HepG2 (cell line): ENCODE data around the gene MYO16. TPM values are rescaled to one million over a fixed set of nuclear protein-coding genes. Genes with fewer than 3 reads are reported as not detected.

Experiments
- ATAC-seq: fragments of 200-7000 bp; cut with Tn5 transposase; 3 replicates; pipeline ENCODE4 v1.9.1; 2020; ENCODE audit warnings: mild to moderate bottlenecking, moderate library complexity
- BruUV-seq: library from RNA; stranded (reverse); fragments of 400-500 nt; replicated peaks from 2 replicates; lab custom pipeline; 2021; lab: Mats Ljungman, UMichigan
- CTCF ChIA-PET: fragments of 300-600 bp; formaldehyde crosslinking; extraction: SDS; loops from one replicate; lab custom pipeline; 2021; ENCODE audit warnings: low total read pairs, inconsistent platforms, low intra/inter-chr PET ratio; lab: Yijun Ruan, JAX
- POLR2A ChIA-PET: fragments of 350-600 bp; sonication (Branson Sonifier 250); formaldehyde crosslinking; loops from one replicate; lab custom pipeline; 2020; ENCODE audit warnings: antibody characterized with exemption, inconsistent platforms; lab: Yijun Ruan, JAX
- DNase-seq: peaks from one replicate; pipeline ENCODE4 v3.0.0-alpha.2; 2015; ENCODE audit warnings: low spot score
- FAIRE-seq: peaks from 3 replicates; lab custom pipeline; 2011; peaks lifted over from hg19 to GRCh38; lab: Jason Lieb, UNC
- H2AFZ ChIP-seq: one replicate; pipeline ENCODE4 v1.6.1; 2011; ENCODE audit warnings: low read length, inconsistent platforms
- H3K27ac ChIP-seq: fragments of 300-600 bp; 3 replicates; pipeline ENCODE4 v1.8.0; 2011; ENCODE audit warnings: mixed run types, mild to moderate bottlenecking, mixed read lengths, low read length, inconsistent platforms; ENCODE audit not compliant: insufficient read depth; ENCODE audit errors: extremely low read length
- H3K27me3 ChIP-seq, 2 experiments: fragments of 200-600 bp in 1 of 2; 2 replicates in 1 of 2; 3 replicates in 1 of 2; pipeline versions ENCODE4 v1.6.0 to v1.8.0; 2011; ENCODE audit warnings: low read length in 2 of 2, mild to moderate bottlenecking in 2 of 2, moderate library complexity in 2 of 2, inconsistent platforms in 1 of 2; ENCODE audit not compliant: insufficient read depth in 2 of 2, control insufficient read depth in 1 of 2
- H3K36me3 ChIP-seq, 2 experiments: fragments of 200-600 bp in 1 of 2; replicated peaks in 1 of 2; 2 replicates in 1 of 2; 3 replicates in 1 of 2; pipeline versions ENCODE4 v1.5.1 to v1.8.0; 2011; ENCODE audit warnings: low read length in 2 of 2, inconsistent platforms in 1 of 2; ENCODE audit not compliant: insufficient read depth in 2 of 2, control insufficient read depth in 1 of 2
- H3K4me1 ChIP-seq: 2 replicates; pipeline ENCODE4 v1.5.1; 2012; ENCODE audit warnings: low read length, inconsistent platforms; ENCODE audit not compliant: insufficient read depth
- H3K4me2 ChIP-seq: 2 replicates; pipeline ENCODE4 v1.6.0; 2011; ENCODE audit warnings: low read depth, low read length, inconsistent platforms
- H3K4me3 ChIP-seq, 3 experiments: fragments of 200-600 bp in 1 of 3; sonication (generic), shearing (Covaris generic) in 1 of 3; replicated peaks in 1 of 3; 2 replicates each; pipeline ENCODE4 v1.5.1; 2011 to 2016; ENCODE audit warnings: low read length in 3 of 3, inconsistent platforms in 2 of 3, low read depth in 2 of 3, mild to moderate bottlenecking in 2 of 3, control low read depth in 1 of 3, mixed read lengths in 1 of 3; ENCODE audit not compliant: insufficient read depth in 1 of 3
- H3K79me2 ChIP-seq: one replicate; pipeline ENCODE4 v1.6.1; 2011; ENCODE audit warnings: low read length, inconsistent platforms; ENCODE audit not compliant: insufficient read depth
- H3K9ac ChIP-seq: 2 replicates; pipeline ENCODE4 v1.6.0; 2011; ENCODE audit warnings: mild to moderate bottlenecking, low read depth, low read length, inconsistent platforms; ENCODE audit not compliant: insufficient read depth
- H3K9me3 ChIP-seq: 2 replicates; pipeline ENCODE4 v1.5.1; 2012; ENCODE audit warnings: mild to moderate bottlenecking, low read length
- H4K20me1 ChIP-seq: 2 replicates; pipeline ENCODE4 v1.6.0; 2011; ENCODE audit warnings: inconsistent platforms, mild to moderate bottlenecking, low read length, moderate library complexity; ENCODE audit not compliant: insufficient read depth
- BATF2 ChIP-seq: sonication (generic); formaldehyde crosslinking; IDR thresholded peaks from 2 replicates; pipeline ENCODE4 v1.8.0; 2022; ENCODE audit warnings: mild to moderate bottlenecking, missing genetic modification reagents, moderate library complexity
- EP300 ChIP-seq, 3 experiments: sonication (generic) in 1 of 3; formaldehyde crosslinking in 1 of 3; IDR thresholded peaks; 2 replicates each; pipeline versions ENCODE4 v1.5.1 to v1.6.1; 2011 to 2020; ENCODE audit warnings: low read depth in 2 of 3, low read length in 2 of 3, borderline replicate concordance in 1 of 3, improper control_type of control experiment in 1 of 3, mild to moderate bottlenecking in 1 of 3, missing genetic modification reagents in 1 of 3, moderate library complexity in 1 of 3
- FOXP1 ChIP-seq, 2 experiments: fragments of 450-650 bp in 1 of 2; IDR thresholded peaks; 2 replicates each; pipeline ENCODE4 v1.6.1; 2017 to 2018; ENCODE audit warnings: antibody characterized with exemption in 1 of 2
- NFAT5 ChIP-seq: sonication (generic); formaldehyde crosslinking; IDR thresholded peaks from 2 replicates; pipeline ENCODE4 v1.4.0; 2020; ENCODE audit warnings: missing genetic modification reagents
- POLR2AphosphoS2 ChIP-seq: IDR thresholded peaks from 2 replicates; pipeline ENCODE4 v1.6.1; 2011; ENCODE audit warnings: low read depth, low read length, improper control_type of control experiment
- SMC3 ChIP-seq: IDR thresholded peaks from 2 replicates; pipeline ENCODE4 v1.6.1; 2011; ENCODE audit warnings: low read length, improper control_type of control experiment
- SOX6 ChIP-seq, 2 experiments: fragments of 450-650 bp in 1 of 2; sonication (generic) in 1 of 2; formaldehyde crosslinking in 1 of 2; IDR thresholded peaks; 2 replicates each; pipeline versions ENCODE4 v1.4.0 to v1.6.1; 2017 to 2020; ENCODE audit warnings: antibody characterized with exemption in 1 of 2, mild to moderate bottlenecking in 1 of 2, missing genetic modification reagents in 1 of 2
- TCF7L2 ChIP-seq: IDR thresholded peaks from 2 replicates; pipeline ENCODE4 v1.6.1; 2011; ENCODE audit warnings: mild to moderate bottlenecking, low read depth, low read length, moderate library complexity
- ZC3H4 ChIP-seq: sonication (generic); formaldehyde crosslinking; IDR thresholded peaks from 2 replicates; pipeline ENCODE4 v1.4.0; 2020; ENCODE audit warnings: missing genetic modification reagents, borderline replicate concordance
- ZNF282 ChIP-seq: fragments of 450-650 bp; IDR thresholded peaks from 2 replicates; pipeline ENCODE4 v1.6.1; 2018; ENCODE audit not compliant: partially characterized antibody
- ZNF337 ChIP-seq: sonication (generic); formaldehyde crosslinking; IDR thresholded peaks from 2 replicates; pipeline ENCODE4 v1.5.1; 2020; ENCODE audit warnings: missing genetic modification reagents, low read depth, mild to moderate bottlenecking, borderline replicate concordance
- ZNF350 ChIP-seq: sonication (generic); formaldehyde crosslinking; IDR thresholded peaks from 2 replicates; pipeline ENCODE4 v1.4.0; 2020; ENCODE audit warnings: mild to moderate bottlenecking, low read depth, missing genetic modification reagents, borderline replicate concordance
- ZNF780A ChIP-seq: sonication (generic); formaldehyde crosslinking; IDR thresholded peaks from 2 replicates; pipeline ENCODE4 v1.8.0; 2022; ENCODE audit warnings: mild to moderate bottlenecking, missing genetic modification reagents, moderate library complexity
- WGBS: methylation state at CpG from one replicate; pipeline ENCODE4 v1.1.6; 2017; ENCODE audit warnings: low lambda C conversion rate; 5-methylcytosine and 5-hydroxymethylcytosine counted together
- in situ Hi-C: cut with HindIII; loops from 2 replicates; pipeline ENCODE4 v1.10.0; 2017; ENCODE audit warnings: low pct_unique_long_range_greater_than_20kb; ENCODE audit not compliant: extremely low pct_ligation_motif_present
- intact Hi-C: fragments of 100-400 bp; cut with micrococcal nuclease; formaldehyde crosslinking; loops from one replicate; pipeline ENCODE4 v1.10.0; 2022; ENCODE audit not compliant: unreplicated experiment
- polyA plus RNA-seq, 8 experiments: library from polyadenylated mRNA; depleted of rRNA in 3 of 8; stranded (reverse) in 7 of 8; unstranded in 1 of 8; fragments of >200 nt; fragmentation: Illumina TruSeq in 4 of 8; extraction: Trizol in 4 of 8; gene quantifications; 2 replicates each; pipeline versions ENCODE4 v1.2.1 to v1.2.3, GENCODE V29; 2011 to 2016; ENCODE audit warnings: low read depth in 4 of 8, missing spikeins in 1 of 8, mixed read lengths in 1 of 8; ENCODE audit not compliant: insufficient read depth in 1 of 8
- total RNA-seq, 5 experiments: library from RNA; depleted of rRNA; stranded (reverse); fragments of >200 nt; fragmentation: Illumina TruSeq; extraction: Trizol; gene quantifications; 2 replicates each; pipeline ENCODE4 v1.2.3, GENCODE V29; 2016; ENCODE audit warnings: low read depth in 1 of 5

The MYO16 gene
- total and polyA plus RNA-seq, 2 of the 13 experiments (the other 11 are each of a cell fraction or from before 2014, with no cell fraction given) = not detected

GRCh38 chr13:109204252-109204651 is 574.8 kb downstream of the MYO16 start:
- H3K9me3 ChIP-seq = no peaks in the 10 kb centered on the region; the same call in 1 of the 2 replicates
- BruUV-seq = no TSS peak
- no peaks in the 10 kb centered on the region for H3K36me3 ChIP-seq
- ATAC-seq (no peak), FAIRE-seq (no peak), DNase-seq (no peak)
- H4K20me1 ChIP-seq = no peaks in the 10 kb centered on the region
- H3K27me3 ChIP-seq = no peaks in the 10 kb centered on the region
- POLR2A ChIA-PET = no interaction called here
- intact Hi-C loops (no loop called here), in situ Hi-C loops (no loop called here)
- no peak overlapping the region for H3K4me3 ChIP-seq
- no peaks in the 10 kb centered on the region for H3K79me2 ChIP-seq
- 17% methylated on average over 2 of the region's 2 CpGs for WGBS
- CTCF ChIA-PET = no interaction called here
- no peak overlapping the region for H2AFZ ChIP-seq
- no peak overlapping the region for H3K27ac ChIP-seq
- TF ChIP-seq BATF2 (CRISPR knock-in tag) (no peak), FOXP1 (IDR thresholded peaks at IDR 0.05) (no peak), FOXP1 (CRISPR knock-in tag; IDR thresholded peaks at IDR 0.05) (no peak), ZC3H4 (CRISPR knock-in tag) (no peak), ZNF337 (CRISPR knock-in tag) (no peak), POLR2AphosphoS2 (no peak), TCF7L2 (no peak), SMC3 (no peak)
- H3K9ac ChIP-seq = no peak overlapping the region
- no peak overlapping the region for H3K4me2 ChIP-seq
- H3K4me1 ChIP-seq = no peaks in the 10 kb centered on the region

GRCh38 chr13:109204657-109205056 is 575.2 kb downstream of the MYO16 start:
- no peaks in the 10 kb centered on the region for H3K27me3 ChIP-seq
- H3K36me3 ChIP-seq = no peaks in the 10 kb centered on the region
- FAIRE-seq (no peak), ATAC-seq (no peak), DNase-seq (no peak)
- H3K4me2 ChIP-seq = no peak overlapping the region
- no TSS peak for BruUV-seq
- intact Hi-C loops (no loop called here), in situ Hi-C loops (no loop called here)
- H3K79me2 ChIP-seq = no peaks in the 10 kb centered on the region
- H2AFZ ChIP-seq = no peak overlapping the region
- no peak overlapping the region for H3K9ac ChIP-seq
- ChIA-PET CTCF (no interaction called here), POLR2A (no interaction called here)
- H3K27ac ChIP-seq = no peak overlapping the region
- no peaks in the 10 kb centered on the region for H3K4me1 ChIP-seq
- WGBS = 42% methylated on average over 3 of the region's 4 CpGs
- H3K9me3 ChIP-seq = no peaks in the 10 kb centered on the region; the same call in 1 of the 2 replicates
- H3K4me3 ChIP-seq = no peak overlapping the region
- no peaks in the 10 kb centered on the region for H4K20me1 ChIP-seq
- TF ChIP-seq EP300 (IDR thresholded peaks at IDR 0.05; ENCODE audit: low read depth in 2 of 2, low read length in 2 of 2) (no peak), EP300 (CRISPR knock-in tag; IDR thresholded peaks at IDR 0.05; ENCODE audit: borderline replicate concordance) (no peak), SOX6 (IDR thresholded peaks at IDR 0.05) (no peak), SOX6 (CRISPR knock-in tag; IDR thresholded peaks at IDR 0.05) (no peak), NFAT5 (CRISPR knock-in tag) (no peak), ZNF350 (CRISPR knock-in tag) (no peak), ZNF282 (no peak), ZNF780A (CRISPR knock-in tag) (no peak)
